Measurements from ENCODE around the gene CES2. TPM values are rescaled to one million over a fixed set of nuclear protein-coding genes. Genes with fewer than 3 reads are reported as not detected.

CES2 gene
- total and polyA plus RNA-seq, 9 of the 15 experiments (the other 6 are each of a cell fraction or from before 2014, with no cell fraction given) = 2.2 to 37.9 (median 24.4) TPM

DNA sequence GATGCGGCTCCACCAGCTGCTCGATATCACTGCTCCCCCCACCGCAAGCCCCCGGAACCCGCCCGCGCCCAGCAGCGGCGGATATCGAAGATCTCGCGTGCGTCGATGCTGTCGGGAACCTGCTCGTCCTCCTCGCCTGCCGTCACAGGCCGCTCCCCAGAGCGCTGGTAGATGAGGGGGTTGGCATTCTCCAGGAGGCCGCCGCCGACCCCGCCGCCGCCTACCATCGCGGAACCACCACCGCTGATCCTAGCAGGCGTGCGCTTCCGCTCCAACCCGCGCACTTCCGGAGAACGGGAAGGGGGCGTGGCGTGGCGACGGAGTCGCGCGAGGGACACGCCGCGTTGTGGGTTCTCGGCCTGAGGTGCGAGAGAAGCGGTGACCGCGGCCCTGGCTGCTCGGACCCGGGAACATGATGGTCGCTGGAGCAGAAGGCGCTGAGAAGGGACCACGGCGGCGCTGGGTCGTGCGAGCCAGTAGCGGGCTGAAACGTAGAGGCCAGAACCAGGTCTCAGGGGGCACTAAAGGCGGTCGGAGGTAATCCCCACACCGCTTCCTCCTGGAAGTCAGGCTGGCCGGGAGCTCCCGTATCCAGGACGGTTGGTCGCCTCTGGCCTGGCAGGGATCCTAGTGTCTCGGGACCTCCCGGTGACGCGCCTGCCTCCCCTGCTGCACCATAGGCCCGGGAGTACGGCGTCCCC lies 1.0 kb upstream of the CES2 start, which contains the start of gene CIAO2B (continued):
- TF ChIP-seq SAFB (IDR thresholded peaks at IDR 0.05; ENCODE audit: borderline replicate concordance, low read depth, low read length) (peak; percentile 84), GTF2A2 (tag; IDR thresholded peaks at IDR 0.05) (no peak), TFAM (CRISPR knock-in tag; conservative IDR thresholded peaks at IDR 0.05) (no peak), ZEB2 (IDR thresholded peaks at IDR 0.05) (no peak), ZNF583 (CRISPR knock-in tag; IDR thresholded peaks at IDR 0.05) (no peak), MEIS2 (IDR thresholded peaks at IDR 0.05; ENCODE audit: partially characterized antibody) (no peak), TRIM24 (IDR thresholded peaks at IDR 0.05) (peak in 1 of 2 experiments; percentile 67; a peak in 2 of 4 replicates), RBM17 (IDR thresholded peaks at IDR 0.05; ENCODE audit: borderline replicate concordance, low read depth, low read length) (no peak), ETV6 (IDR thresholded peaks at IDR 0.05; ENCODE audit: borderline replicate concordance in 1 of 2, low read depth in 2 of 2, low read length in 1 of 2) (peak in 1 of 2 experiments; percentile 51; a peak in 1 of 4 replicates), ETV6 (CRISPR knock-in tag; IDR thresholded peaks at IDR 0.05; ENCODE audit: borderline replicate concordance) (no peak), ZNF764 (CRISPR knock-in tag; IDR thresholded peaks at IDR 0.05; ENCODE audit: low read depth) (no peak), SMARCA5 (IDR thresholded peaks at IDR 0.05) (0 out of 2 replicates have a peak, but pooled peaks have one; percentile 23), SRF (CRISPR knock-in tag; IDR thresholded peaks at IDR 0.05) (peak in 1 of 2 experiments; percentile 66; a peak in 2 of 4 replicates)
- TF ChIP-seq, protein P1, sequence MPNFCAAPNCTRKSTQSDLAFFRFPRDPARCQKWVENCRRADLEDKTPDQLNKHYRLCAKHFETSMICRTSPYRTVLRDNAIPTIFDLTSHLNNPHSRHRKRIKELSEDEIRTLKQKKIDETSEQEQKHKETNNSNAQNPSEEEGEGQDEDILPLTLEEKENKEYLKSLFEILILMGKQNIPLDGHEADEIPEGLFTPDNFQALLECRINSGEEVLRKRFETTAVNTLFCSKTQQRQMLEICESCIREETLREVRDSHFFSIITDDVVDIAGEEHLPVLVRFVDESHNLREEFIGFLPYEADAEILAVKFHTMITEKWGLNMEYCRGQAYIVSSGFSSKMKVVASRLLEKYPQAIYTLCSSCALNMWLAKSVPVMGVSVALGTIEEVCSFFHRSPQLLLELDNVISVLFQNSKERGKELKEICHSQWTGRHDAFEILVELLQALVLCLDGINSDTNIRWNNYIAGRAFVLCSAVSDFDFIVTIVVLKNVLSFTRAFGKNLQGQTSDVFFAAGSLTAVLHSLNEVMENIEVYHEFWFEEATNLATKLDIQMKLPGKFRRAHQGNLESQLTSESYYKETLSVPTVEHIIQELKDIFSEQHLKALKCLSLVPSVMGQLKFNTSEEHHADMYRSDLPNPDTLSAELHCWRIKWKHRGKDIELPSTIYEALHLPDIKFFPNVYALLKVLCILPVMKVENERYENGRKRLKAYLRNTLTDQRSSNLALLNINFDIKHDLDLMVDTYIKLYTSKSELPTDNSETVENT (CRISPR knock-in tag; IDR thresholded peaks at IDR 0.05) = no peak
- TF ChIP-seq, protein P2, sequence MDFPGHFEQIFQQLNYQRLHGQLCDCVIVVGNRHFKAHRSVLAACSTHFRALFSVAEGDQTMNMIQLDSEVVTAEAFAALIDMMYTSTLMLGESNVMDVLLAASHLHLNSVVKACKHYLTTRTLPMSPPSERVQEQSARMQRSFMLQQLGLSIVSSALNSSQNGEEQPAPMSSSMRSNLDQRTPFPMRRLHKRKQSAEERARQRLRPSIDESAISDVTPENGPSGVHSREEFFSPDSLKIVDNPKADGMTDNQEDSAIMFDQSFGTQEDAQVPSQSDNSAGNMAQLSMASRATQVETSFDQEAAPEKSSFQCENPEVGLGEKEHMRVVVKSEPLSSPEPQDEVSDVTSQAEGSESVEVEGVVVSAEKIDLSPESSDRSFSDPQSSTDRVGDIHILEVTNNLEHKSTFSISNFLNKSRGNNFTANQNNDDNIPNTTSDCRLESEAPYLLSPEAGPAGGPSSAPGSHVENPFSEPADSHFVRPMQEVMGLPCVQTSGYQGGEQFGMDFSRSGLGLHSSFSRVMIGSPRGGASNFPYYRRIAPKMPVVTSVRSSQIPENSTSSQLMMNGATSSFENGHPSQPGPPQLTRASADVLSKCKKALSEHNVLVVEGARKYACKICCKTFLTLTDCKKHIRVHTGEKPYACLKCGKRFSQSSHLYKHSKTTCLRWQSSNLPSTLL (IDR thresholded peaks at IDR 0.05) = no peak
- TF ChIP-seq, protein P3, sequence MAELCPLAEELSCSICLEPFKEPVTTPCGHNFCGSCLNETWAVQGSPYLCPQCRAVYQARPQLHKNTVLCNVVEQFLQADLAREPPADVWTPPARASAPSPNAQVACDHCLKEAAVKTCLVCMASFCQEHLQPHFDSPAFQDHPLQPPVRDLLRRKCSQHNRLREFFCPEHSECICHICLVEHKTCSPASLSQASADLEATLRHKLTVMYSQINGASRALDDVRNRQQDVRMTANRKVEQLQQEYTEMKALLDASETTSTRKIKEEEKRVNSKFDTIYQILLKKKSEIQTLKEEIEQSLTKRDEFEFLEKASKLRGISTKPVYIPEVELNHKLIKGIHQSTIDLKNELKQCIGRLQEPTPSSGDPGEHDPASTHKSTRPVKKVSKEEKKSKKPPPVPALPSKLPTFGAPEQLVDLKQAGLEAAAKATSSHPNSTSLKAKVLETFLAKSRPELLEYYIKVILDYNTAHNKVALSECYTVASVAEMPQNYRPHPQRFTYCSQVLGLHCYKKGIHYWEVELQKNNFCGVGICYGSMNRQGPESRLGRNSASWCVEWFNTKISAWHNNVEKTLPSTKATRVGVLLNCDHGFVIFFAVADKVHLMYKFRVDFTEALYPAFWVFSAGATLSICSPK (IDR thresholded peaks at IDR 0.05; ENCODE audit: borderline replicate concordance) = no peak
- TF ChIP-seq, protein P4, sequence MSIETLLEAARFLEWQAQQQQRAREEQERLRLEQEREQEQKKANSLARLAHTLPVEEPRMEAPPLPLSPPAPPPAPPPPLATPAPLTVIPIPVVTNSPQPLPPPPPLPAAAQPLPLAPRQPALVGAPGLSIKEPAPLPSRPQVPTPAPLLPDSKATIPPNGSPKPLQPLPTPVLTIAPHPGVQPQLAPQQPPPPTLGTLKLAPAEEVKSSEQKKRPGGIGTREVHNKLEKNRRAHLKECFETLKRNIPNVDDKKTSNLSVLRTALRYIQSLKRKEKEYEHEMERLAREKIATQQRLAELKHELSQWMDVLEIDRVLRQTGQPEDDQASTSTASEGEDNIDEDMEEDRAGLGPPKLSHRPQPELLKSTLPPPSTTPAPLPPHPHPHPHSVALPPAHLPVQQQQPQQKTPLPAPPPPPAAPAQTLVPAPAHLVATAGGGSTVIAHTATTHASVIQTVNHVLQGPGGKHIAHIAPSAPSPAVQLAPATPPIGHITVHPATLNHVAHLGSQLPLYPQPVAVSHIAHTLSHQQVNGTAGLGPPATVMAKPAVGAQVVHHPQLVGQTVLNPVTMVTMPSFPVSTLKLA (conservative IDR thresholded peaks at IDR 0.05) = peak; percentile 77 to 91
- TF ChIP-seq, protein P5, sequence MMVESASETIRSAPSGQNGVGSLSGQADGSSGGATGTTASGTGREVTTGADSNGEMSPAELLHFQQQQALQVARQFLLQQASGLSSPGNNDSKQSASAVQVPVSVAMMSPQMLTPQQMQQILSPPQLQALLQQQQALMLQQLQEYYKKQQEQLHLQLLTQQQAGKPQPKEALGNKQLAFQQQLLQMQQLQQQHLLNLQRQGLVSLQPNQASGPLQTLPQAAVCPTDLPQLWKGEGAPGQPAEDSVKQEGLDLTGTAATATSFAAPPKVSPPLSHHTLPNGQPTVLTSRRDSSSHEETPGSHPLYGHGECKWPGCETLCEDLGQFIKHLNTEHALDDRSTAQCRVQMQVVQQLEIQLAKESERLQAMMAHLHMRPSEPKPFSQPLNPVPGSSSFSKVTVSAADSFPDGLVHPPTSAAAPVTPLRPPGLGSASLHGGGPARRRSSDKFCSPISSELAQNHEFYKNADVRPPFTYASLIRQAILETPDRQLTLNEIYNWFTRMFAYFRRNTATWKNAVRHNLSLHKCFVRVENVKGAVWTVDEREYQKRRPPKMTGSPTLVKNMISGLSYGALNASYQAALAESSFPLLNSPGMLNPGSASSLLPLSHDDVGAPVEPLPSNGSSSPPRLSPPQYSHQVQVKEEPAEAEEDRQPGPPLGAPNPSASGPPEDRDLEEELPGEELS (CRISPR knock-in tag; IDR thresholded peaks at IDR 0.05; ENCODE audit: borderline replicate concordance) = 0 out of 2 replicates have a peak, but pooled peaks have one; percentile 24
